GM19035 (cell line): Measurements from ENCODE around the gene NEXN.

Experiments
- ATAC-seq: cut with Tn5 transposase; IDR thresholded peaks from one replicate; pipeline ENCODE4 v1.9.1; 2021; ENCODE audit not compliant: unreplicated experiment

Gene NEXN

DNA sequence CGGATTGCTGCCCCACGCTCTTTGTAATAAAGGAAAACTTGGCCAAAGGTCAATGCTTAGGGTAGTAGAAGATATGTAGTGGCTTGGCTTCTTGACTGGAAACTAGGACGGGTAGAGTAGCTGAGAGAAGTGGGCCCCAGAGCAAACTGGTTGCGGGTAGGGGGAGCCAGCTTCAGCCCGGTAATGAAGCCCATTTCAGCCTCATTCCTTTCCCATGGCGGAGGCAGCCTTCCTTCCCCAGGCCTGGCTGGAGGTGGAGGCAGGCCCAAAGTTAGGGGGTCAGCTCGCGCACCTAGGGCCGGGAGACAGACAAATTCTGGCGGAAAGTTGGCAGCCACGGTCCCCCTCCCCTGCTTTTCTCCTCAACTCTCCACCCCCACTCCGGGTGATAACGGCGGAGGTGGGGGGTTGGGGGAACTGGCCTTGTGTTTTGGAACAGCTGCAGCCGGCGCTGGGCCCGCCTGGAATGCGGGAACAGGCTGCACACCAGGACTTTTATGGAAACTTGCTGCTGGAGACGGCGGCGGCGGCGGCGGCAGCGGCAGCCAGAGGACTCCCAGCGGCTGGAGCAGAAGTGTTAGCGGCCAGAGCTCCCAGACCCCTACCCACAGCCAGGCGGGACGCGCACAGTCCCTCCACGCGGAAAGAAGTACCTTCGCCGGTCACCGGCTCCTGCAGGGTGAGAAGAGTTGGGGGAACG is at the start of gene NEXN:
NEXN (plus strand) TSS at position 544 of the 700 bp plus-strand sequence. CDS start 27,483 bp downstream, outside the sequence.
- peak; percentile 37 for ATAC-seq

- ATAC-seq: no peak
Observed at GRCh38 chr1:77841574-77841973, 46.9 kb upstream of the NEXN start.

DNA sequence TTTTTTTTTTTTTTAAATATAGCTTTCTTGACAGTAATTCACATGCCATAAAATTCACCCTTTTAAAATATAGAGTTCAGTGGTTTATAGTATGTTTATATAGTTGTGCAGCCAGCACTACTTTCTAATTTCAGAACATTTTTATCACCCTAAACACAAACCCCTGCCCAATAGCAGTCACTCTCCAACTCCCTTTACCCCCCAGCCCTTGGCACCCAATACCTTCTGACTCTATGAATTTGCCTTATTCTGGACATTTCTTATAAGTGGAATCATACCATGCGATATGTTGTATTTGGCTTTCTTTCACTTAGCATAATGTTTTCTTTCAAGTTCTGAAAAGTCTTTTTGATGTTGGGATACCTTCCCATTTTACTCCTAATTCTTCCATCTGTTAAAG is 42.5 kb upstream of the NEXN start:
- no peak for ATAC-seq

DNA sequence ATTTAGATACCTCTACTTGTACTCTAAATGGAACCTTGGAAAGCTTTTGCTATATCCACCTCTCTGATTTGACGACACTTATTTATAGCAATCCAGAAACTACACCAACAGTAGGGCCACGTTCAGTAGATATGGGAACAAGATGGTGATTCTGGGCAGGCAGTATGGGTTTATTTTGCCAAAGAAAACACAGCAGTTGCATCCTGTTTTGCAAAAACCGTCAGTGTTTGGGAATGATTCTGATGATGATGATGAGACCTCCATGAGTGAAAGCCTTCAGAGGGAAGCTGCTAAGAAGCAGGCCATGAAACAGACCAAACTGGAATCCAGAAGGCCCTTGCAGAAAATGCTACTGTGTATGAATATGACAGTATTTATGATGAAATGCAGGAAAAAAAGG is 41.5 kb upstream of the NEXN start:
- no peak for ATAC-seq

GRCh38 chr1:77847621-77848080 is 40.8 kb upstream of the NEXN start:
- no peak for ATAC-seq

DNA sequence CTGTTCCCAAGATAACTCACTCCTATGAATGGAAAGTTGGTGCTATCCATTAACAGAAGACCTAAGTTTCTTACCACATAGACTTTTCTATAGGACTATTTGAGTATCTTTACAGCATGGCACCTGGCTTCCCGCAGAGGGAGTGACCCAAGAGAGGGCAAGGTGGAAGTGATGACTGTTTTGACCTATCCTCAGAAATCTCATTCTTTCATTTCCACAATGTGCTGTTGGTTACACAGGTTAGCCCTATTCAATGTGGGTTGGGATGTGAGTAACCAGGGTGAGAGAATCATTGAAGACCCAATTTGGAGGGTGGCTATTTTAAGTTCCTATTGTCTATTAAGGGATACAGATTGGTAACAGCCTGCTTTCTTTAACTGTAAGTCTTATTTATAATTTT is 38.3 kb upstream of the NEXN start:
- ATAC-seq: no peak

- no peak for ATAC-seq
Observed at GRCh38 chr1:77857552-77857951, 30.9 kb upstream of the NEXN start.

DNA sequence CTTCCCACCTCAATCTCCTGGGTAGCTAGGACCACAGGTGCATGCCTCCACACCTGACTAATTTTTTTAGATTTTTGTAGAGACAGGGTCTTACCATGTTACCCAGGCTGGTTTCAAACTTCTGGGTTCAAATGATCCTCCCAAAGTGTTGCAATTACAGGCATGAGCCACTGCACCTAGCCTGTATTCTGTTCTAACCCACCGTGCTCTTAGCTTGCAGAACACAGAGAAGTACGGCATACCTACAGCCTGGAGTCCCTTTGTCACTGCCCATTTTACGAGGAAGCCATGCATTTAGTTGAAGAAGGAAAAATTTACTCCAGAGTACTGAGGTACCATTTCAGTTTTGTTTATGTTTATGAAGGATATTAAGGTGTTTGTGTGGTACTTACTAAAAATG is 29.7 kb upstream of the NEXN start:
- no peak for ATAC-seq

- no peak for ATAC-seq
Observed at GRCh38 chr1:77859248-77859647, 29.2 kb upstream of the NEXN start.

DNA sequence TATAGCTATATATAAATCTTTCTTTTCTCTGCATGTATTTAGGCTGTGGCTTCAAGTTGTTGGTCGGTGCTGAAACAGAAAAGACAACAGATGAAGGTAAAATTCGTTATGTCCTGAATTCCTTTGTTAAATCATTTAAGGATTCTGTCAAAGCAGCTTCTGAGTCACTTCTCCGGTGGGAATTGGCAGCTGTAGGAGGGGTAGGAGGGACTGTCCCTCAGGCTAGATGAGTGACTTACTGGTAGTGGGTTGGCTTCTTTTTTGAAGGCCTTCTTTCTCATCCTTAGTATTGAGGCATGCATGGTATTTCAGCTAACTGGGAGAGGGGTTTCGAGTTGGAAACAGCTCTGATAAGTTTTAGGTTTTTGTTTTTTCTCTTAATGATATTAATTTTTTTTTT is 22.1 kb upstream of the NEXN start:
- no peak for ATAC-seq

DNA sequence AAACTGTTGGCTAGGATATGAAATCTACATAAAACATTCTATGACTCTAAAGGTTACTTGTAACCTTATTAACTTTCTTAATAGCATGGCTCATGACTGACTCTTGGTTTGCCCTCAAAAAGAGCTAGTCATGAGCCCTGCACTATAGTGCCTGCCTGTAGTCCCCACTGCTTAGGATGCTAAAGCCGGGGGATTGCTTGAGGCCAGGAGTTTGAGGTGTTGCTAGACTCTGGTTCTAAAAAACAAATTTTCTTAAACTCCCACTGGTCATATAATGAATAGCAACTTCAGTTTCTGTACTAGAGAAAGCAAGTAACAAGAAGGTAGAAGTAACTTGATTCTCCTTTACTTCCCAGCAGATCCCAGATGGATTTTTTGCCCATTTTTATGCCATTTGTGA is 15.8 kb upstream of the NEXN start:
- ATAC-seq: no peak

DNA sequence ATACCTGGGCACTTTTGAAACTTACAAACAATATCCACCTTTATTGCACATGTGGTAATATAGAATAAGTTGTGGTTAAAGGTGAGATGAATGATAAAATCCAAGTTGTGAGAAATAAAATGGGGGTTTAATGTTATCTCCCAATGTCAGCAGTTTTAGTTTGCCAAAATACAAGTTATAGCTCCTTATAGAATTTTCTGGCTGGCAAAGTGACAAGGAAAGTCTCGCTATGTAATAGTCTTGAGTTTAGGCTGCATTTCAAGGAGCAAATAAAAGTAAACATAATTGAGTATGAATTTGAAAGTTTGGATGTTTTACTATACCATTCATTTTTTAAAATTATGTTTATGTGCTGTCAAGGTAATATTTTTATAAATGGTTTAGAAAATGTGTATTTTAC is 15.0 kb upstream of the NEXN start:
- ATAC-seq: no peak

DNA sequence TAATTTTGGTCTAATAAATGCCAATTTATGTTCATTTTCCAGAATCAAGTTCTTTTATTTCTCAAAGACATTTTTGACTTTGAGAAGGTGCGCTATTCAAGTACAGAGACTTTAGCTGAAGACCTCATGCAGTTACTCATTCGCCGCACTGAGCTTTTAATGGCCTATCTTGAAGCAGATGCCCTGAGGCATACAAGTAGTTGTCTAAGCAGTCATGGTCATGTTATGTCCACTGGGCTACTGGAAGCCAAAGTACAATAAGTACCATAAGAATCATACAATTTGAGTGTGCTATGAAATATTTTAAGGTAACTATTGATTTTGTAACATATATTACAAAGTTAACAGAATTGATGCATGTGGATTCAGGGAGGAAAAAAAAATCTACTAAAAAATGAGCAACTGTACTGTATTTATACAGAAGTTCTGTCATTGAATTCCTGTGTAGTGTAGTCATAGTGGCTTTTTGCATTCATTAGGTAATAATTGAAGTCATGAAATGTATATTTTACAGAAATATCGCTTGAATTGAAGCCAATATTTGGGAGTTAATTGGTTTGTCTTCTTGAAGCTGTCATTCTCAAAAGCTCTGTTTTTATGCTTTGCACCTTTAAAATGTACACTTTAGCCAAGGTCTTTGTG is 13.5 kb upstream of the NEXN start:
- ATAC-seq: no peak

DNA sequence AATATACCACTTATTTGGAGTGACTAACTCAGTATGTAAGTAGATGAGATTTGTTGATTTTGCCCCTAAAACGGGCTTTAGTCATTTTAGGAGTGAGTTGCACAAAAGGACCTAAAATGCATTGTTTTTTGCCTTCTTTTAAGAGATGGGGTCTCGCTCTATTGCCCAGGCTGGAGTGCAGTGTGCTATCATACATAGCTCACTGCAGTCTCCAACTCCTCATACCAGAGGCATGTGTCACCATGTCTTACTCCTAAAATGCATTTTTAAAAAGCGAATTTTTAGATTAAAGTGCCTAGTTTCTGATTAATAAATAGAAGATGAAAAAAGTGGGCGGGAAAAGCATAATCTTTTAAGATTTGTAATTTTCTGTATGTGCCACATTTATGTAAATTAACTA is 11.5 kb upstream of the NEXN start:
- ATAC-seq: no peak

DNA sequence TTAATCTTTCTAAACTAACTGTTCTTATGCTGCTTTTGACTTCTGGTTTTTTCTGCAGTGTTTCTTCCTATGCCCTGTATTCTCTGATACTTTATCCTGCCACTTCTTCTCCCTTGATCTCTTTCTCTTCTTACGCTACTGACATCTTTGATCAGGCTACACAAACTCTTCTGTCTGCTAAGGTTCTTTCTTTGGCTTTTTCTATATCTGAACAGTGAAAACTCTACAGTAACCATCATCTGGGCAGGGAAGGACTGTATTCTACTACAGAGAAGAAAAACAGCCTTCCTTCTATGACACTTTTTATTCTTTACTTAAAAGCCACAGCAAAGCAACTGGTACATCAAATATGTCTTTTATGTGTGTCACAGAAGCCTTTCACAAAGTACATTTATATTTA is 7.4 kb upstream of the NEXN start:
- no peak for ATAC-seq

DNA sequence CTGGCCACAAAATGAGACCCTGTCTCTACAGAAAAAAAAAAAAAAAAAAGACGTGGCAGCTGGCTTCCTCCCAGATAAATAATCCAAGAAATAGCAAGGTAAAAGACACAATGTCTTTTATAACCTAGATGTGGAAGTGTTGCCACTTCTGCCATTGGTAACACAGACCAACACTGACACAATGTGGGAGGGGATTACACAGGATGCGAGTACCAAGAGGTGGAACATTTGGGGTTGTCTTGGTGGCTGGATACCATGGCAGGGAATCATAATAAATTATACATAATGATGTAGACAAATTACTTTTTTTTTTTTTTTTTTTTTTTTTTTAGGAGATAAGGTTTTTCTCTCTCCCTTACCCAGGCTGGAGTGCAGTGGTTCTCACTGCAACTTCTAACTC is 6.0 kb upstream of the NEXN start:
- ATAC-seq: no peak

- peak; percentile 76 for ATAC-seq
Observed at GRCh38 chr1:77888781-77889642, 588 bp downstream of the NEXN start.

DNA sequence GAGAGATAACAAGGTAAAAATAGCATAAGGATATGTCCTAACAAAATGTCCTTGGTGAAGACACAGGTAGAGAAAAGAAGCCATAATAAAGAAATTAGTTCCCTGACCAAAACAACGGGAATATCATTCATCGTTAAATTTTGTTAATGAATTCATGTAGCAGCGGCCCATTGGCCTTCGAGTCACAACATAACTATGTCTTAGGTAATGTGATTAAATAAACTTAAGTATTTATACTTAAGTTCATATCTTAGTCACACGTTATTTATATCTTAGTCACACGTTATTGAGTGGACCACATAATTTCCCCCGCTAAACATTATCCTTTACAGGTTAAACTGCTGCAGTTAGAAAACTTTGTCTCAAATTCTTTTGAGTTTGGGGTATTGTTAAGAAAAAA is 1.2 kb downstream of the NEXN start:
- no peak for ATAC-seq

DNA sequence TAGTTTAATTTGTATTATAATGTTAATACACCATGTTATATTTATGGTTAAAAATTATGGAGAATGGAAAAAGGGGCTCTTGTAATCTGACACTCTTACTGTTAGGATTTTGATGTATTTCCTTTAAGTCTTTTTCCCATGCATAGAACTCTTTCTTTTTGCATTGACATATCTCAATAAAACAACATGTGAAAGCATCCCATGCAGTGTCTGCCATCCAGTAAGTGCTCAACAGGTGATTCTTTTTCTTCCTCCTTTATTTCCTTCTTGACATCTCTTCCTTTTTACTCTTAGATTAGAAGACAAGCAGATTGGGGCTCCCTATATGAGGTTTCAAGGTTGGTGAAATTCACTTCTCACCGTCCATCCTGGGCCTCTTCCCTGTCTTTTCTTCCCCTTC is 2.8 kb downstream of the NEXN start:
- ATAC-seq: no peak

- no peak for ATAC-seq
Observed at GRCh38 chr1:77899647-77900320, 11.4 kb downstream of the NEXN start.

- ATAC-seq: no peak
Observed at GRCh38 chr1:77900687-77901293, 12.4 kb downstream of the NEXN start.
